Subcutaneous adipose tissue (tissue), 4 donors: ENCODE data around the gene HUNK. TPM values are rescaled to one million over a fixed set of nuclear protein-coding genes. Genes with fewer than 3 reads are reported as not detected.

Source experiments
- total RNA-seq, 4 donors: library from RNA; depleted of rRNA; stranded (reverse); fragments of >200 nt; gene quantifications; one replicate each; pipeline ENCODE4 v1.1.0, GENCODE V29; 2016
- TF ChIP-seq, protein P1 (sequence below): fragments of 450-650 bp; IDR thresholded peaks from one replicate; pipeline ENCODE4 v1.5.1; 2016; ENCODE audit warnings: low read depth, mild to moderate bottlenecking, control low read depth, antibody characterized with exemption, moderate library complexity

The HUNK gene
- total RNA-seq, 4 donors from 2014 or later = 0.16 to 0.66 (median 0.18) TPM

DNA sequence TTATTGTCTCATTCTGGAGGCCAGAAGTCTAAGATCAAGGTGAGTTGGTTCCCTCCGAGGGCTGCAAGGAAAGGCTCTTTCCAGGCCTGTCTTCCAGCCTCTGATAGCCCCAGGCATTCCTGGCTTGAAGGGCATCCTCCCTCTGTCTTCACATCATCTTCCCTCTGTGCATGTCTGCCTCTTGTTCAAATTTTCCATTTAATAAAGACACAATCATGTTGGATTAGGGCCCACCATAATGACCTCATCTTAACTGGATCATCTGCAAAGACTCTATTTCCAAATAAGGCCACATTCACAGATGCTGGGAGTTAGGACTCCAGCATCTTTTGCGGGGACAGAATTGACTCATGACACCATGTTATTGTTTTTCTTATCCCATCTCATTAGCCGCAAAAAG lies 24.5 kb downstream of the HUNK start:
- TF ChIP-seq, protein P1, sequence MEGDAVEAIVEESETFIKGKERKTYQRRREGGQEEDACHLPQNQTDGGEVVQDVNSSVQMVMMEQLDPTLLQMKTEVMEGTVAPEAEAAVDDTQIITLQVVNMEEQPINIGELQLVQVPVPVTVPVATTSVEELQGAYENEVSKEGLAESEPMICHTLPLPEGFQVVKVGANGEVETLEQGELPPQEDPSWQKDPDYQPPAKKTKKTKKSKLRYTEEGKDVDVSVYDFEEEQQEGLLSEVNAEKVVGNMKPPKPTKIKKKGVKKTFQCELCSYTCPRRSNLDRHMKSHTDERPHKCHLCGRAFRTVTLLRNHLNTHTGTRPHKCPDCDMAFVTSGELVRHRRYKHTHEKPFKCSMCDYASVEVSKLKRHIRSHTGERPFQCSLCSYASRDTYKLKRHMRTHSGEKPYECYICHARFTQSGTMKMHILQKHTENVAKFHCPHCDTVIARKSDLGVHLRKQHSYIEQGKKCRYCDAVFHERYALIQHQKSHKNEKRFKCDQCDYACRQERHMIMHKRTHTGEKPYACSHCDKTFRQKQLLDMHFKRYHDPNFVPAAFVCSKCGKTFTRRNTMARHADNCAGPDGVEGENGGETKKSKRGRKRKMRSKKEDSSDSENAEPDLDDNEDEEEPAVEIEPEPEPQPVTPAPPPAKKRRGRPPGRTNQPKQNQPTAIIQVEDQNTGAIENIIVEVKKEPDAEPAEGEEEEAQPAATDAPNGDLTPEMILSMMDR = no peak

DNA sequence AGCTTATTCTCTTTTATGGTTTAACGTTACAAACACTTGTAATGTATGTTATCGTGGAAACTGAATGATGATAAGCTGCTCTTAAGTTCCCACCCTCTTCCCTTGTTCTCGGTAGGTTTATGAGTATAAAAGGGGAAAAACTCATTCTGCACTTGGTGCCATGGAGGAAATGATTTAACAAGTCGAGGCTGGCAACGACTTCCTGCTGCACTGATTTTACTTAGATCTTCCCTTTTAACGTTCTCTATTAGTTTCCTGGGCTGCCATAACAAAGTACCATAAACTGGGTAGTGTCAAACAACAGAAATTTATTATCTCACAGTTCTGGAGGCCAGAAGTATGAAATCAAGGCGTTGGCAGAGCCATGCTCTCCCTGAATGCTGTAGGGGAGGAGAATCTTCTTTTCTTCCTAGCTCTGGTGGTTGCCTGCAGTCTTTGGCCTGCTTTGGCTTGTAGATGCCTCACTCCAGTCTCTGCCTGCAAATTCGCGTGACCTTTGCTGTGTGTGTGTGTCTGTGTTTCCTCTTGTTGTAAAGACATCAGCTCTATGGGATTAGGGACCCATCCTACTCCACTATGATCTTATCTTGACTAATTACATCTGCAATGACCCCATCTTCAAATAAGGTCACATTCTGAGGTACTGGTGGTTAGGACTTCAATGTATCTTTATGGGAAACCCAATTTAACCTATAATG lies 26.3 kb downstream of the HUNK start:
- TF ChIP-seq, protein P1 = no peak

DNA sequence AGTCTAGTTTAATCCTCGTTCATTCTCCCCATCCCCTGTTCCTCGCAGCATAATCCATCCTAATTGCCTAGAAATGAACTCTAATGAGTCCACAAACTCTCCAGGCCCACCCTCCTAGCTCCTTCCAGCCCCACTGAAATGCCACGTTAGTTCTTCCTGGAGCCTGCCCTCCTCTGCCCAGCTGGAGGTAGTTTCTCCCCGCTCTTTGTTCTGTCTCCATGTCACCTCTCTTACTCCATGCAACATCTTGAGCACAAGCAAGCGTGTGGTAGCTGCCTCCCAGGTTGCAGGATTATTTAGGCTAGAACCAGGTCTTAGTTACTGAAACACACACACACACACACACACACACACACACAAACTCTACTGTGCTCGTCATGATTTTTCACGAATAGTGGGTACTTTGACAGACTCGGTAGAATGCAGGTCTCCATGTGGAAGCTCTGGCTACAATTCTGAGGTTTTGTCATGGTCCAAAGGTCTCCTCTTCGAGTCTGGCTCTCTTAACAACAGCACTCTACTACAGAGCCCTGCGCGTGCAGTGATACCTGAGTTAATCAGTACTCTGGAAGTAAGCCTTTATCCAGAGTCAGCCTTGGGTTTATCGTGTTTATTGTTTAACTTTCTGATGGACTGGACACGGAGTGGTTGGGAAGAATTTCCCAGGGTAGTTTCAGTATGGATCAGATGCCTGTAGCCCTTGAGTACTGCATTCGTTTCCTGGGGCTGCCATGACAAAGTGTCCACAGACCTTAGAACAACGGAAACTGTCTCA lies 27.5 kb downstream of the HUNK start:
- TF ChIP-seq, protein P1 = no peak

DNA sequence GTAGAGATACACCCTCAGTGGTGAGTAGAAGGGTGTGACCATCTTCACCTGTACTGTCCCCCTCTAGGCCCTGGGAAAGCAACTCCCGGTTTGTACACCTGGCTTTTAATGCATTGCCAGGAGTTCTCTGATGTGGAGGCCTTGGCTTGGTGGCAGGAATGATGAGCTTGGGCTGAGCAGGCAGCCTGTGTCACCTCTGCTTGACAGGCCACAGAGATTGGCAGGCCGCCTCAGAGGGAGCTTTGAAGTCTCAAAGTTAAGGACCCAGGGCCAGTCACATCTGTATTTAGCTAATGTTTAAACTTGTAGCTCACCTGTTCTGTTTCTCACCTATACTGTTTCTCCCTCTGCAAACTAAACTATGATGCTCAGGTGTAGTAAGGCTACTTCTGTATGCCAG lies 28.5 kb downstream of the HUNK start:
- TF ChIP-seq, protein P1 = no peak

DNA sequence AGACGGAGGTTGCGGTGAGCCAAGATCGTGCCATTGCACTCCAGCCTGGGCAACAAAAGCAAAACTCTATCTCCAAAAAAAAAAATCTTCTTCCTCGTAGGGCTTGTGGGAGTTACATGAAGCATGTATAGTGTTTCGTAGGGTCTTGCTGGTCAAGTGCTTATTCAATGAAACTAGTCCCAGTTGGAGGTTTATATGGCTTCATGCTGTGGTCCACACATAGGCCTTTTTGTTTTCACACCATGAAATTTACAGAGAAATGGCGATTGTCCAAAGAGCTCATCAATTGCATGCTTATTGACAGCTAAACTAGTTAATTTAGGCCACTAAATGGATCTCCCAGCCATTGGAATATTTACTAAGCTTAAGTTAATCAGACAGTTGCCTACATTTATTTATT lies 29.6 kb downstream of the HUNK start:
- TF ChIP-seq, protein P1 = no peak

DNA sequence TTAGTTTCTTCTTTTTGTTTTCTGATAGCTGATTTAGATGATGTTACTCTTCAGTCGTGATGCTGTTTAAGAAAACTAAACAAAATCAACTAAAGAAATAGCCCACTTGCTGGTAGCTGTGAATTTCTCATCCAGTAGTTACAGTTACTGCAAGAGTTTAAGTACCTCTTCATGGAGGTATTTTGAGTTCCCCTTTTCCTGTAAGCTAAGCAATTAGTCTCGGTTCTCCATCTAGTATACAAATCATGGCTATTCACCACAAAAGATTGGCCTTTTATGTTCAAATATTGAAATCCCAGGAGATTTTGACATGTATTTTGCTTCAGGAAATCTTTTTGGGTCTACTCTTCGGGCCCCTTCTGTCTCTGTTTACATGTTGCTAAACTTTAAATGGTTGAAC lies 31.1 kb downstream of the HUNK start:
- TF ChIP-seq, protein P1 = no peak
